ENCODE measurements around the gene ZNF362. TPM values are rescaled to one million over a fixed set of nuclear protein-coding genes. Genes with fewer than 3 reads are reported as not detected.

Gene ZNF362
- total RNA-seq, 2 experiments from 2014 or later, result 8.9 to 26.1 TPM

DNA sequence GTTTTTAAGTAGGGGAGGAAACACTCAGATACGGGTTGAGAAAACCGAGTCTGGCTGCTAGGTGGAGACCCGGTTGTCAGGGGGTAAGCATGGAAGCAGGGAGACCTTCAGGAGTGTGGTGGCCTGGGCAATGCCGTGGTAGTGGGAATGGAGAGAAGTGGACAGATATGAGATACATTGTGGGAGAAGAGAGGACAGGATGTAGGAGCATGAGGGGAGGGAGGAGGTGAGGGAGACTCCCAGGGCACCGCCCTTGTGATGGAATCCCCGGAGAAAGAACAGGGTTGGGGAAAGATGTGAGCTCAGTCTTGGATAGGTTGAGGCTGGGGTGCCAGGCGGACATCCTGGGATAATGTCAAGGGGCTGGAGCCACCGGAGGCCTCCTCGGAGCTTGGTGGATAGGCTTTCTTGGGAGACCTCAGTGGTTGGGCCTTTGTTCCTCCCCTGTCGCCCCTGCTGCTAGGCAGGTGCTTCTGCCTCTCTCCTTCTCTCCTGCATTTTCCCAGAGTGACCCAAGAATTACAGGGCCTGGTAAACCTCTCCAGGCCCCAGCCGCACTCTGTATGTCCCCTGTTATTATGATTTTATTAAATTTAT, 21.3 kb downstream of the ZNF362 start:
- H3K36me3 ChIP-seq (ENCODE audit: insufficient read depth, low read length), result peaks cover 5% of the 10 kb centered on the region; the same call in 1 of the 2 replicates
- no peaks in the 10 kb centered on the region for H3K79me2 ChIP-seq (ENCODE audit: insufficient read depth, low read depth, low read length)
- no peak overlapping the region for H3K4me2 ChIP-seq (ENCODE audit: low read length)
- no peaks in the 10 kb centered on the region for H4K20me1 ChIP-seq (ENCODE audit: insufficient read depth, low read length)
- no peak overlapping the region for H3K4me3 ChIP-seq (ENCODE audit: low read depth, low read length, poor library complexity, severe bottlenecking)
- no TSS peak for BruUV-seq (replicated peaks)
- TF ChIP-seq, protein P1, sequence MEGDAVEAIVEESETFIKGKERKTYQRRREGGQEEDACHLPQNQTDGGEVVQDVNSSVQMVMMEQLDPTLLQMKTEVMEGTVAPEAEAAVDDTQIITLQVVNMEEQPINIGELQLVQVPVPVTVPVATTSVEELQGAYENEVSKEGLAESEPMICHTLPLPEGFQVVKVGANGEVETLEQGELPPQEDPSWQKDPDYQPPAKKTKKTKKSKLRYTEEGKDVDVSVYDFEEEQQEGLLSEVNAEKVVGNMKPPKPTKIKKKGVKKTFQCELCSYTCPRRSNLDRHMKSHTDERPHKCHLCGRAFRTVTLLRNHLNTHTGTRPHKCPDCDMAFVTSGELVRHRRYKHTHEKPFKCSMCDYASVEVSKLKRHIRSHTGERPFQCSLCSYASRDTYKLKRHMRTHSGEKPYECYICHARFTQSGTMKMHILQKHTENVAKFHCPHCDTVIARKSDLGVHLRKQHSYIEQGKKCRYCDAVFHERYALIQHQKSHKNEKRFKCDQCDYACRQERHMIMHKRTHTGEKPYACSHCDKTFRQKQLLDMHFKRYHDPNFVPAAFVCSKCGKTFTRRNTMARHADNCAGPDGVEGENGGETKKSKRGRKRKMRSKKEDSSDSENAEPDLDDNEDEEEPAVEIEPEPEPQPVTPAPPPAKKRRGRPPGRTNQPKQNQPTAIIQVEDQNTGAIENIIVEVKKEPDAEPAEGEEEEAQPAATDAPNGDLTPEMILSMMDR (conservative IDR thresholded peaks at IDR 0.05; ENCODE audit: low read length), result no peak
- no peak for TF ChIP-seq EZH2phosphoT487 (IDR thresholded peaks at IDR 0.05; ENCODE audit: borderline replicate concordance, low read depth, low read length)
- CTCF ChIA-PET (ENCODE audit: unreplicated experiment), result no interaction called here
- no peak for DNase-seq (ENCODE audit: low spot score)
- H2AFZ ChIP-seq (ENCODE audit: low read length), result no peak overlapping the region
- no peaks in the 10 kb centered on the region for H3K9me3 ChIP-seq (ENCODE audit: low read length)
- H3K4me1 ChIP-seq (ENCODE audit: insufficient read depth, low read length, poor library complexity, severe bottlenecking), result no peaks in the 10 kb centered on the region
- no peak overlapping the region for H3K27ac ChIP-seq (ENCODE audit: low read depth, low read length, poor library complexity, severe bottlenecking)
- intact Hi-C loops (cut with micrococcal nuclease; ENCODE audit: unreplicated experiment), result loop anchor here (2.0 kb wide), 1 partner anchor 55 kb away; no protein-coding TSS in a partner anchor
- H3K9me2 ChIP-seq (ENCODE audit: insufficient read depth, low read length), result no peaks in the 10 kb centered on the region
- POLR2A ChIA-PET, result no interaction called here

DNA sequence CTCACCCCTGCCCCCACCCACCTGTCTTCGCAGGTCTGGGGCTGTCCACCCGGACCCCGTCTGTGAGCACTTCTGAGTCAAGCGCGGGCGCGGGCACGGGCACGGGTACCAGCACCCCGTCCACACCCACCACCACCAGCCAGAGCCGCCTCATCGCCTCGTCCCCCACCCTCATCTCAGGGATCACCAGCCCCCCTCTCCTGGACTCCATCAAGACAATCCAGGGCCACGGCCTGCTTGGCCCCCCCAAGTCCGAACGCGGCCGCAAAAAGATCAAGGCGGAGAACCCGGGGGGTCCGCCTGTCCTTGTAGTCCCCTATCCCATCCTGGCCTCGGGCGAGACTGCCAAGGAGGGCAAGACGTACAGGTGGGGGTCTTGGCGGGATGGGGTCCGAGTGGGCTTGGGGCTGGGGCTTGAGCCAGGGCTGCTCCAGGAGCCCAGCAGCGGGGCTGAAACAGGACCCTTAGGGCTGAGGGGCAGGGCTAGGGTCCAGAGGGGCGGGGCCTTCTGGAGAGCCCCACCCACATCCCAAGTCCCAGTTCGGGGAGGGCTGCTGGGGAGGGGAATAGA, 23.9 kb downstream of the ZNF362 start:
- POLR2A ChIA-PET, result no interaction called here

More for the DNA sequence above, 23.9 kb downstream of the ZNF362 start:
- TF ChIP-seq, protein P1 (conservative IDR thresholded peaks at IDR 0.05; ENCODE audit: low read length), result no peak
- no peak for TF ChIP-seq EZH2phosphoT487 (IDR thresholded peaks at IDR 0.05; ENCODE audit: borderline replicate concordance, low read depth, low read length)
- CTCF ChIA-PET (ENCODE audit: unreplicated experiment), result no interaction called here
- Histone ChIP-seq H3K9me3 (ENCODE audit: low read length) (no peaks in the 10 kb centered on the region), H4K20me1 (ENCODE audit: insufficient read depth, low read length) (no peaks in the 10 kb centered on the region), H3K36me3 (ENCODE audit: insufficient read depth, low read length) (peaks cover 5% of the 10 kb centered on the region; the same call in 1 of the 2 replicates), H3K4me2 (ENCODE audit: low read length) (no peak overlapping the region), H3K27ac (ENCODE audit: low read depth, low read length, poor library complexity, severe bottlenecking) (no peak overlapping the region), H3K79me2 (ENCODE audit: insufficient read depth, low read depth, low read length) (no peaks in the 10 kb centered on the region), H3K9me2 (ENCODE audit: insufficient read depth, low read length) (no peaks in the 10 kb centered on the region), H2AFZ (ENCODE audit: low read length) (no peak overlapping the region), H3K4me1 (ENCODE audit: insufficient read depth, low read length, poor library complexity, severe bottlenecking) (no peaks in the 10 kb centered on the region), H3K4me3 (ENCODE audit: low read depth, low read length, poor library complexity, severe bottlenecking) (no peak overlapping the region)
- intact Hi-C loops (cut with micrococcal nuclease; ENCODE audit: unreplicated experiment), result no loop called here
- DNase-seq (ENCODE audit: low spot score), result no peak
- no TSS peak for BruUV-seq (replicated peaks)
